HG03565 (cell line): ENCODE measurements around the gene DNAJC3.
"Not testable (repeated sequence)": the region's sequence is repeated elsewhere in the genome, so short reads cannot be mapped to it uniquely, and the experiment has no call there.

Source experiments
- ATAC-seq: cut with Tn5 transposase; IDR thresholded peaks from one replicate; pipeline ENCODE4 v1.9.1; 2021; ENCODE audit warnings: mild to moderate bottlenecking, moderate library complexity; ENCODE audit not compliant: unreplicated experiment

Gene DNAJC3

GRCh38 chr13:95771905-95772304 lies 95.0 kb downstream of the DNAJC3 start:
- no peak for ATAC-seq

- no peak for ATAC-seq
These were observed 102.6 kb downstream of the DNAJC3 start for GRCh38 chr13:95779522-95779921.

- ATAC-seq: no peak
These were observed 104.1 kb downstream of the DNAJC3 start for GRCh38 chr13:95781016-95781415.

- ATAC-seq: not testable (repeated sequence)
These were observed 105.0 kb downstream of the DNAJC3 start for GRCh38 chr13:95781940-95782339.

- no peak for ATAC-seq
These were observed 106.8 kb downstream of the DNAJC3 start for GRCh38 chr13:95783747-95784146.

GRCh38 chr13:95784161-95784899 lies 107.4 kb downstream of the DNAJC3 start:
- ATAC-seq: no peak

- no peak for ATAC-seq
These were observed 108.0 kb downstream of the DNAJC3 start for GRCh38 chr13:95784900-95785290.

GRCh38 chr13:95787356-95788099 lies 110.6 kb downstream of the DNAJC3 start:
- ATAC-seq: no peak

- no peak for ATAC-seq
These were observed 111.1 kb downstream of the DNAJC3 start for GRCh38 chr13:95788100-95788463.

GRCh38 chr13:95789315-95789714 lies 112.4 kb downstream of the DNAJC3 start:
- ATAC-seq: not testable (repeated sequence)

- no peak for ATAC-seq
These were observed 114.3 kb downstream of the DNAJC3 start for GRCh38 chr13:95791084-95791722.

GRCh38 chr13:95793018-95793555 lies 116.1 kb downstream of the DNAJC3 start:
- no peak for ATAC-seq

GRCh38 chr13:95793781-95794180 lies 116.8 kb downstream of the DNAJC3 start:
- no peak for ATAC-seq

- ATAC-seq: no peak
These were observed 120.1 kb downstream of the DNAJC3 start for GRCh38 chr13:95797016-95797415.

- ATAC-seq: no peak
These were observed 123.5 kb downstream of the DNAJC3 start for GRCh38 chr13:95800436-95800835.

GRCh38 chr13:95801825-95802224 lies 124.9 kb downstream of the DNAJC3 start:
- no peak for ATAC-seq

GRCh38 chr13:95805921-95806320 lies 129.0 kb downstream of the DNAJC3 start:
- ATAC-seq: no peak

- ATAC-seq: no peak
These were observed 132.5 kb downstream of the DNAJC3 start for GRCh38 chr13:95809429-95809828.

- no peak for ATAC-seq
These were observed 136.2 kb downstream of the DNAJC3 start for GRCh38 chr13:95813139-95813538.

GRCh38 chr13:95814495-95814894 lies 137.6 kb downstream of the DNAJC3 start:
- no peak for ATAC-seq

GRCh38 chr13:95822303-95822702 lies 145.4 kb downstream of the DNAJC3 start:
- ATAC-seq: no peak

GRCh38 chr13:95833126-95833525 lies 156.2 kb downstream of the DNAJC3 start:
- no peak for ATAC-seq
